B cell (primary cell): ENCODE results near the gene CYP2W1.

Experiments used
- CTCF ChIP-seq: fragments of 200-600 bp; IDR thresholded peaks from one replicate; pipeline ENCODE4 v1.8.0; 2022; ENCODE audit warnings: antibody characterized with exemption, mild to moderate bottlenecking
- EZH2 ChIP-seq: IDR thresholded peaks from 2 replicates; pipeline ENCODE4 v1.6.1; 2012; ENCODE audit warnings: borderline replicate concordance, low read depth, mild to moderate bottlenecking, moderate library complexity, low read length; ENCODE audit not compliant: insufficient read depth, poor library complexity, severe bottlenecking

DNA sequence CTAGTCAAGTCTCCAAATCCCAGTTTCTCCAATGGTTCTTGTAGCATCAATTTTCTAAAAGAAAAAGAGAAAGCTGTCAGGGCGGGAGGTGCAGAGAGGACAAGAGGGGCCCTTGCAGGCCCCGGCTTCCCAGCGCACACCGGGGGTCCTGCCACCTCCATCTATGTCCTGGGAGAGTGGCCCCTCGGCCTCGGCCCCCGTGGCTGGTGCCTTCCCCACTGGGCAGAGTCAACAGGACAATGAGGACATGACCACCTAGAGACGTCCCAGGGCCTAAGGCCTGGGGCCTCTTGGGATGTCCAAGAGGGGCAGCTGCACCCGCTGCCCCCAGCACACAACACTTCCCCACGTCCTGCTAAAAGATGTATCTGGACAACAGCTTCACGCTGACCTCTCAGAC lies 13.6 kb upstream of the CYP2W1 start:
- TF ChIP-seq CTCF (no peak), EZH2 (no peak)
